Activated naive CD4-positive, alpha-beta T cell treated with anti-CD3 and anti-CD28 coated beads, Interleukin-2, amount 50 U/mL, for 24 hours (primary cell): Measurements from ENCODE around the gene GPR158.

ENCODE experiments used
- H3K27ac Mint-ChIP-seq: one replicate; pipeline ENCODE4 v1.8.0; 2021; ENCODE audit warnings: mild to moderate bottlenecking, mixed read lengths
- H3K27me3 Mint-ChIP-seq: one replicate; pipeline ENCODE4 v1.8.0; 2021; ENCODE audit warnings: mixed read lengths
- H3K36me3 Mint-ChIP-seq: one replicate; pipeline ENCODE4 v1.8.0; 2021; ENCODE audit warnings: mixed read lengths
- H3K4me1 Mint-ChIP-seq: one replicate; pipeline ENCODE4 v1.8.0; 2021; ENCODE audit warnings: mixed read lengths
- H3K4me3 Mint-ChIP-seq: one replicate; pipeline ENCODE4 v1.8.0; 2021; ENCODE audit warnings: mild to moderate bottlenecking, mixed read lengths
- H3K9me3 Mint-ChIP-seq: one replicate; pipeline ENCODE4 v1.8.0; 2021; ENCODE audit warnings: mixed read lengths

Gene GPR158

GRCh38 chr10:25578061-25578460, 403.3 kb downstream of the GPR158 start:
- Mint-ChIP-seq H3K9me3 (no peaks in the 10 kb centered on the region), H3K36me3 (no peaks in the 10 kb centered on the region), H3K4me1 (no peaks in the 10 kb centered on the region), H3K27me3 (no peaks in the 10 kb centered on the region), H3K4me3 (no peak overlapping the region), H3K27ac (no peak overlapping the region)

GRCh38 chr10:25582961-25583360, 408.2 kb downstream of the GPR158 start:
- Mint-ChIP-seq H3K9me3 (peaks cover 4% of the 10 kb centered on the region), H3K4me1 (no peaks in the 10 kb centered on the region), H3K4me3 (no peak overlapping the region), H3K27ac (no peak overlapping the region), H3K36me3 (no peaks in the 10 kb centered on the region), H3K27me3 (no peaks in the 10 kb centered on the region)

GRCh38 chr10:25600651-25601050, 425.9 kb downstream of the GPR158 start:
- Mint-ChIP-seq H3K27me3 (no peaks in the 10 kb centered on the region), H3K27ac (no peak overlapping the region), H3K4me3 (no peak overlapping the region), H3K4me1 (no peaks in the 10 kb centered on the region), H3K9me3 (no peaks in the 10 kb centered on the region), H3K36me3 (no peaks in the 10 kb centered on the region)

GRCh38 chr10:25604591-25604990, 429.8 kb downstream of the GPR158 start:
- Mint-ChIP-seq H3K27ac (no peak overlapping the region), H3K27me3 (no peaks in the 10 kb centered on the region), H3K9me3 (no peaks in the 10 kb centered on the region), H3K4me3 (no peak overlapping the region), H3K4me1 (no peaks in the 10 kb centered on the region), H3K36me3 (no peaks in the 10 kb centered on the region)

GRCh38 chr10:25614652-25615051, 439.9 kb downstream of the GPR158 start:
- no peaks in the 10 kb centered on the region for H3K4me1 Mint-ChIP-seq
- peaks cover 8% of the 10 kb centered on the region for H3K9me3 Mint-ChIP-seq
- no peaks in the 10 kb centered on the region for H3K36me3 Mint-ChIP-seq
- no peak overlapping the region for H3K4me3 Mint-ChIP-seq
- no peak overlapping the region for H3K27ac Mint-ChIP-seq
- H3K27me3 Mint-ChIP-seq = no peaks in the 10 kb centered on the region

GRCh38 chr10:25615926-25616325, 441.1 kb downstream of the GPR158 start:
- Mint-ChIP-seq H3K36me3 (no peaks in the 10 kb centered on the region), H3K9me3 (peaks cover 8% of the 10 kb centered on the region), H3K4me3 (no peak overlapping the region), H3K27ac (no peak overlapping the region), H3K4me1 (no peaks in the 10 kb centered on the region), H3K27me3 (no peaks in the 10 kb centered on the region)

GRCh38 chr10:25616903-25617592, 442.2 kb downstream of the GPR158 start:
- Mint-ChIP-seq H3K27me3 (no peaks in the 10 kb centered on the region), H3K4me3 (no peak overlapping the region), H3K36me3 (no peaks in the 10 kb centered on the region), H3K4me1 (no peaks in the 10 kb centered on the region), H3K9me3 (peaks cover 8% of the 10 kb centered on the region), H3K27ac (no peak overlapping the region)

GRCh38 chr10:25627606-25628005, 452.8 kb downstream of the GPR158 start:
- Mint-ChIP-seq H3K27ac (no peak overlapping the region), H3K4me1 (no peaks in the 10 kb centered on the region), H3K9me3 (no peaks in the 10 kb centered on the region), H3K27me3 (no peaks in the 10 kb centered on the region), H3K4me3 (no peak overlapping the region), H3K36me3 (no peaks in the 10 kb centered on the region)

- Mint-ChIP-seq H3K36me3 (no peaks in the 10 kb centered on the region), H3K27ac (no peak overlapping the region), H3K4me3 (no peak overlapping the region), H3K9me3 (no peaks in the 10 kb centered on the region), H3K4me1 (no peaks in the 10 kb centered on the region), H3K27me3 (no peaks in the 10 kb centered on the region)
Measured at GRCh38 chr10:25629333-25629732, 454.5 kb downstream of the GPR158 start.

GRCh38 chr10:25631471-25631870, 456.7 kb downstream of the GPR158 start:
- Mint-ChIP-seq H3K4me1 (no peaks in the 10 kb centered on the region), H3K27ac (no peak overlapping the region), H3K36me3 (no peaks in the 10 kb centered on the region), H3K4me3 (no peak overlapping the region), H3K9me3 (no peaks in the 10 kb centered on the region), H3K27me3 (no peaks in the 10 kb centered on the region)

- Mint-ChIP-seq H3K4me3 (no peak overlapping the region), H3K36me3 (no peaks in the 10 kb centered on the region), H3K27ac (no peak overlapping the region), H3K9me3 (no peaks in the 10 kb centered on the region), H3K27me3 (no peaks in the 10 kb centered on the region), H3K4me1 (no peaks in the 10 kb centered on the region)
Measured at GRCh38 chr10:25632802-25633201, 458.0 kb downstream of the GPR158 start.

GRCh38 chr10:25633542-25633941, 458.7 kb downstream of the GPR158 start:
- no peaks in the 10 kb centered on the region for H3K36me3 Mint-ChIP-seq
- H3K27me3 Mint-ChIP-seq = no peaks in the 10 kb centered on the region
- no peaks in the 10 kb centered on the region for H3K9me3 Mint-ChIP-seq
- no peak overlapping the region for H3K27ac Mint-ChIP-seq
- H3K4me3 Mint-ChIP-seq = no peak overlapping the region
- no peaks in the 10 kb centered on the region for H3K4me1 Mint-ChIP-seq

GRCh38 chr10:25639646-25640045, 464.8 kb downstream of the GPR158 start:
- H3K4me1 Mint-ChIP-seq = no peaks in the 10 kb centered on the region
- H3K27ac Mint-ChIP-seq = no peak overlapping the region
- H3K4me3 Mint-ChIP-seq = no peak overlapping the region
- no peaks in the 10 kb centered on the region for H3K9me3 Mint-ChIP-seq
- H3K27me3 Mint-ChIP-seq = no peaks in the 10 kb centered on the region
- H3K36me3 Mint-ChIP-seq = no peaks in the 10 kb centered on the region

GRCh38 chr10:25641595-25641994, 466.8 kb downstream of the GPR158 start:
- no peaks in the 10 kb centered on the region for H3K4me1 Mint-ChIP-seq

GRCh38 chr10:25642721-25643120, 467.9 kb downstream of the GPR158 start:
- H3K9me3 Mint-ChIP-seq = no peaks in the 10 kb centered on the region
- H3K4me3 Mint-ChIP-seq = no peak overlapping the region
- no peaks in the 10 kb centered on the region for H3K4me1 Mint-ChIP-seq

More at GRCh38 chr10:25641595-25641994, 466.8 kb downstream of the GPR158 start:
- Mint-ChIP-seq H3K27ac (no peak overlapping the region), H3K4me3 (no peak overlapping the region), H3K27me3 (no peaks in the 10 kb centered on the region), H3K9me3 (no peaks in the 10 kb centered on the region), H3K36me3 (no peaks in the 10 kb centered on the region)

GRCh38 chr10:25646371-25646770, 471.6 kb downstream of the GPR158 start:
- H3K4me1 Mint-ChIP-seq = no peaks in the 10 kb centered on the region
- H3K27ac Mint-ChIP-seq = no peak overlapping the region
- no peaks in the 10 kb centered on the region for H3K9me3 Mint-ChIP-seq
- H3K27me3 Mint-ChIP-seq = peaks cover 2% of the 10 kb centered on the region
- no peaks in the 10 kb centered on the region for H3K36me3 Mint-ChIP-seq
- no peak overlapping the region for H3K4me3 Mint-ChIP-seq

More at GRCh38 chr10:25642721-25643120, 467.9 kb downstream of the GPR158 start:
- H3K36me3 Mint-ChIP-seq = no peaks in the 10 kb centered on the region
- H3K27ac Mint-ChIP-seq = no peak overlapping the region
- H3K27me3 Mint-ChIP-seq = no peaks in the 10 kb centered on the region

- Mint-ChIP-seq H3K9me3 (no peaks in the 10 kb centered on the region), H3K4me1 (no peaks in the 10 kb centered on the region), H3K36me3 (no peaks in the 10 kb centered on the region), H3K27ac (no peak overlapping the region), H3K27me3 (peaks cover 2% of the 10 kb centered on the region), H3K4me3 (no peak overlapping the region)
Measured at GRCh38 chr10:25651534-25651933, 476.7 kb downstream of the GPR158 start.
